Astrocyte of the hippocampus (primary cell): ENCODE data around the gene GNAZ.

Source experiments
- DNase-seq: peaks from one replicate; pipeline ENCODE4 v3.0.0; 2011; ENCODE audit warnings: low read depth, low spot score

Gene GNAZ

GRCh38 chr22:23076896-23077572 lies 6.7 kb downstream of the GNAZ start:
- no peak for DNase-seq

DNA sequence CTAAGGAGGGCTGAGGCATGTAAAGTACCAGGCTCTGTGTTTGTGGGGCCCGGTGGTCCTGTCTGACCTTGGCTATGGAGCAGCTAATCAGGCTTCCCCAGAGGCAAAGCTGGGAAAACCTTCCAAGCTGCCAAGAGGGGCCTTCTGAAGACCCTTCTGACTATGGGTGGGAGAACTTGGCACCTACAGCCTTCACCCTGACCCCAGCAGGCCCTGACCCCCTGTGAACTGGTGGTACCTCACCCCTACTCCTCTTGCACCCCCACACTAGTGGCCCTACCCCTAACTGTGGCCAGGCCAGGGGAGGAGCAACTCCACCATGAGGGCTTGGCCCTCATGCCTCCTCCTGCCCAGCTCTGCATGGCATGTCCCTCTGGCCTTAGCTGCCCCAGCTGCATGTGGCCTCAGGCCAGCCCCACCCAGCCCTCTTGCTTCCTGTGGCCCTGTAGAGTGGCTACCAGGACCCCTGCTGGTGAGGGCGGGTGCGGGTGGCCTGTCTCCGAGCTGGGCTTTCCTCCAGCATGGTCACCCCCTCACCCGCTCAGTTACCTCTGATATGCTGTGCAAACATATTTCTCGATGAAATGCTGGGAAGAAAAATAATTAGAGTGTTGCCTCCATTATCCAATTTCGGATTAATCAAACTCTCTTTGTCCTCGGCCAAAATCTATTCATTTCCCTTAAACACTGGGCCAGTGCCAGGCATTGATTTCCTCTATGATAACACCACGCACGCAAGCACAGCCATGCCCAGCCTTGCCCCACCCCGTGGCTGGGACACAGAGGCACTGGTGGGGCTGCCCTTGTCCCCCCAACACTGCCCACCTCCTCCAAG lies 7.5 kb downstream of the GNAZ start:
- DNase-seq, result no peak

DNA sequence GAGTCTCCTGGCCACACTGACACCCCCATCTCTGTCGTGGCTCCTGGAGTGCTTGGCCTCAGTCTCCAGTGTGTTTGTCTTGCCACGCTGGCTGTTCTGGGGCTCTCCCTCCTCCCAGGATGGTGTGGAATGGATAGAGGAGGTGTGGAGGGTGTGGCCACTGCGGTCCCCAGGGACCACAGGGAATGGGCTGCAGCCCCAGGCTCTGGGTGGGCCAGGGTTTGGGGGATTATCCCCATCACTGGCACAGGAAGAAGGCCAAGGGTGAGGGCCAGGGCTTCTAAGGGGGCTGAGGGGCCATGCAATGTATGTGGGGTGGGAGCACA lies 8.1 kb downstream of the GNAZ start:
- DNase-seq, result no peak

- DNase-seq, result no peak
Observed at GRCh38 chr22:23079240-23079768, 9.0 kb downstream of the GNAZ start.

DNA sequence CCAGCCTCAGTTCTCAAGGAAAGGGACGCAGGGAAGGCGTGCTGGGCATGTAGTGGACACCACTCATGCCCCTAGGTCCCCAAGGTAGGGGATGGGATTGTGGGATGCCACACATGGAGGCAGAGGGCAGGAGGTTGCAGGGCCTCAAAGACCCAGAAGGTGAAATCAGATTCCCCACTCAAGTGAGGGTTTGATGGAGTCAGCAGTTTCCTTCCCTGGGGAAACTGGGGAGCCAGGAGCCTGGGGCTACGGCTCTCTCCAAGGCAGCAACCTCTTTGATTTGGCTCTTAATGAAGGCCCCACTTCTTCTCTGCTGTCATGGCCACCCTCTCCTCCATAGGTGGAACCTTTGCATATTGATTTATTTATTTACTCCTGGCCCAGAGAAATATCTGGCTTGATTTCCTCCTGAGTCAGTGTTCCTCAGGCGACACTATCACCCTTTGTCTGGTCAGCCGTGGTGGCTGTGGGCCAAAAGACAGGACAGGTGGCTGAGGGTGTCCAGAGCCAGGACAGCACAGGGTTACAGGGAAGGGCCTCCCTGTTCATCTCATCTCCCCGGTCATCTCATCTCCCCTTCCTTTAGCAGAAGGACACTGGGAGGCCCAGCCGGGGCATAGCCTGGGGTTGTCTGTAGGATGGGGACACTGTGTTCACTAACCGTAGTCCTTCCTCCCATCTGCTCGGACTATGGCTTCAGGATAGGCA lies 9.6 kb downstream of the GNAZ start:
- DNase-seq, result no peak

DNA sequence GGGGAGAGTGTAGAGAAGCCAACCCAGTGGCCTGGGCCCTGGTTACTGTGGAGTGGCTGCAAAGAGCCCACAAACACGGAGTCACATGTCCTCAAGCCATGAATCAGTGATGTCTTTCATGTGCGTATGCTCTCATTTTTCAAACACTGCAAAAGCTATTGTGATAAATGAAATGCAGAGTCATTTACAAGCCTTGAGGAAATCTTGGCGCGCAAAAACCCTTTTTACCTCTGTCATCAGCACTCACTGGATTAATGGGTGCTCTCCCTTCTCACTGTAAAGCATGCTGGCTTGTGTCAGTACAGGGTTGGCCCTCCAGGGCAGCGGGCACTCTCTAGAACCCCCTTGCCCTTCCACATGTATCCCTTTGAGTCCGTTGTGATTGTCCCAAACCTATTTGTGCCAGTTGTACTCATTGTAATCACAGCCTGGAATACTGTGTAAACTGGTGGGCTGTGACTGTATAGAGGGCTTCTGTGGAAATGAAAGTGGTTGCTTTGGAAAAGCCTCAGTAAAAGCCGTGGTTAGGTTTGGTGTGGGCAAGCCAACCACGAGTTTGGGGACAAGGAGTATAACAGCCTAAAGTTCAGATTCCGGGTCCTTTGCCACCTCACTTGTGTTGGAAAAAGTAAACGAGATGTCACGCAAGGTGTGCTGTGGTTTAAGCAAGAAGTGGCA lies 10.4 kb downstream of the GNAZ start:
- DNase-seq, result no peak

GRCh38 chr22:23082534-23083314 lies 12.4 kb downstream of the GNAZ start:
- no peak for DNase-seq

DNA sequence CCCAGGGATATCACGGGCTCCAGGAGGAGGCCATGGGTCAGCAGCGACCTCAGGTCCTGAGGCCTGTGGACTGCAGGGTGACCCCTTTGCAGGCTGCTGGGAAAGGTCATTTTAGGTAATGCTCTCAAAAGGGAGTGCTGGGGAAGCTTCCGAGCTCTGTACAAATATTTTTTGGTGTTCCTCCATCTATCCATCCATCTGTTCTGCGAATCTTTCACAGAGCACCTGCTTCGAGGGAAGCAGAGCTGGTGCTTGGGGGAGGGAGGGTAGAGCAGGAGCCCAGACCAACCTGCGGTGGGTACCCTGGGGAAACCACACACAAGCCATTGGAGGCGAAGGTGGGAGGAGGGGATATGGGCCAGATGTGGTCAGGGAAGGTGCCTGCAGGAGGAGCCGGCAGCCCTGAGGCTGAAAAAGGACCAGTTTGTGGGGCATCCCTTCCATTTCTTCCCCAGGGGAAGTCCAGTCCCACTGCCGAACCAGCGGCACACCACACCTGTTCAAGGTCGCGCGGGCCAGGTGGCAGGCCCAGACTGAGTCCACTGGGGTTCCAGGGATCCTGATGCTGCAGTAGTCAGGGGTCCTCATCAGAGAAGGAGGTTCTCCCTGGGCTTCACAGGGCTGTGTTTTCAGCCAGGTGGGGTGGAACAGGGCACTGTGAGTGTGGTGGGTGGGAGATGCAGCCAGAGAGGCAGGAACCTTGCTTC lies 13.1 kb downstream of the GNAZ start:
- DNase-seq, result no peak

DNA sequence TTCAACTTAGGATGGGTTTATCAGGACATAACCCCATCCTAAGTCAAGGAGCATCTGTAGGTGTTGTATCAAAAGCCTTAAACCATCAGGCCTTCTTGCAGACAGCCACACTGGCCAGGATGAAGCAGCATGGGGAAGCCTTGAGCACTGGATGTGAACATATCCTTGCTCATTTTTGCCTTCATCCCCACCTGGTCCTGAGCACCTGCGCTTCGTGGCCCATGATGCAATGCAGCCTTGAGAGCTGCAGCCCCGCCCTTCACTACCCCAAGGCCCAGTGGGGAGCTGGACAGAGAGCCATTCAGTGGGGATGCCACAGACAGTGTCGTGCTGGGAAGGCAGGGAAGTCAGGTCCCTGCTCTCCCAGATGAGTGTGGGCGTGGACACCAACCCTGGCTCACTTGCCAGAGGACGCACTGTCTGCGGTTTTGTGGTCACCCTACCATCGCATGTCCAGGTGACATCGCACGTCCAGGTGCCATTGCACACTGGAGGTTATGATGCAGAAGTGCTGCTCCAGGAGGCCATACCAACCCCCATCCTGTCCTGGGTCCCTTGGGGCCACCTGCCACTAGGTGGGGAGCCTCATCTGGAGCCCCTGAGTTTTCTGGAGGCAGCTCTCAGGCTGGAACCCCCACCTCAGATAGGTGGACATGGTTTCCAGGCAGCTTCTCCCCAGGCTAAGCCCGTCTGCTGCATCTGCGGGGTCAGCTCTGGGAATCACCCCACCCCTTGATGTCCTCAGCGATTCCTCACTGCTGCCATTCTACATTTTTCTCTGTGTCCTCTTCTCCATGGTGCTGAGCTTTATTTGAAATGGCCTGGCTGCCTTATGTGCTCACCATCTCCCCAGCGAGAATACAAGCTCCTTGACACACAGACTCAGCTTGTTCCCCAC lies 14.4 kb downstream of the GNAZ start:
- no peak for DNase-seq

GRCh38 chr22:23085351-23085671 lies 15.0 kb downstream of the GNAZ start:
- no peak for DNase-seq

DNA sequence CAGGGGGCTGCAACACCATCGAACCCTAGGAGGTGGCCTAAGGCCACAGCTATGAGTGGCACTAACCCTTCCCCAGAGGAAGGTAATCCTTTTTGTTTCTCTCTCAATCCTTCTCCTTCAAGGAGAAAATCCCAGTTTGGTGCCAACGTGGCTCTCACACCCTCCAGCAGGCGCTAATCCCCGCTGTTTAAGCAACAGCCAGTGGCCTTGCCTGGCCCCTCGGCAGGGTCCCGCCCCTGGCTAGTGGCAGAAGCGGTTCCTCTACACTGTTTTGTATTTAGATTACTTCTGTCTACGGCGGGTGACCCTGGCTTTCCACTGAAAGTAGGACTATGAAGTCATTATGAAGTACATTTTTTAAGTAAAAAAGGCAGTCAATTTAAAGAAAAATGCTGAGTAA lies 15.5 kb downstream of the GNAZ start:
- DNase-seq, result no peak

DNA sequence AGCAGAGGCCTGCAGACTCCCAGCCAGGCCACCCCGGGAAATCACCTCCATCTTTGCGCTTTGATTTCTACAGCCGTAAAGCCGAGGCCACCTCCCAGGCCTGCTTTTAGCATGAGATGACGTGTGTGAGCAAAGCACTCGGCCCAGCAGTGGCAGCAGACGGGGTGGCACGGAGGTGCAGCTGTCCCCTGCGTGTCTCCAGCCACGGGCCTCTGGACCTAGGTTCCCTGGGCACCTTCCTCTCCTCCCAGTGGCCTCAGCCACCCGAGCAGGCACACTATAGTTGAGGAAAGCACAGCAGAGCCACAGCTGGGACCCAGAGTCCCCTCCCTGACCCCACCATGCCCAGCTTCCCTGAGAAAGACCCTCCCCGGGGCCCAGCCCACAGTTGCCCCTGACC lies 15.9 kb downstream of the GNAZ start:
- DNase-seq, result no peak

DNA sequence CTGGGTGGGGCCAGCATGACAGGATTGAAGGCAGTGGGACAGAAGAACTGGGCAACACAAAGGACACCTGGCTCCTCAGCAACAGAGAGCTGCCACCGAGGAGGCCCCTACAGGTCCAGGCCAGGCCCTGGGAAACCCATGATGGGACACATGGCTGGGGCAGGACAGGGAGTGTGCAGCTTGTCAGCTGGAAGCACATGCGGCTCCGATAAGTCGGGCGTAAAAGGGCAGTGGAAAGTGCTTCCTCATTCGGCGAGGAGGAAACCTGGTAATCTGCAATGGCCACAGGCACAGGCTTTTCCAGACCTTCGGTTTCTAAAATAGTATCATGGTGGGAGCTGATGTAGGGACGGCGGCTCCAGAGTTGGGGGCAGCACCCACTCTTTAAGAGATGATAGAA lies 16.5 kb downstream of the GNAZ start:
- no peak for DNase-seq

- peak; percentile 41 for DNase-seq
Observed at GRCh38 chr22:23088199-23088604, 17.9 kb downstream of the GNAZ start.

DNA sequence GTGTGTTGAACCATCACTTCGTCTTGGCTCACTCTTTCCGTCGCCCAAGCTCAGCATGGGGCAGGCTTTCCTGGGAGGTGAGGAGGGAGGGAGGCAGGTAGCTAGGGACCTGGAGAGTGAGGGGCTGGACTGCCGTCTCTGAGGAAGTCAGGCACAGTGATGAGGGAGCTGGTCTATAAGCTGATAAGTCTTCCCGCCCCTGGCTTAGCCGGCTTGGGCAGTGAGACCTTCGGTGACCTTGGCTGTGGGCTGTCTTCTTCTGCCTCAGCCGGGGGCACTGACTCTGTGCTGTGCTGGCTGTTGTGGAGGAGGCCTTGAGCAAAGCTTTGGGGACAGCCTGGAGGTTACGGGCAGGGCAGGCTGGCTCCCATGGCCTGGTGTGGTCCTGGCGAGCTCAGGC lies 18.7 kb downstream of the GNAZ start:
- no peak for DNase-seq

DNA sequence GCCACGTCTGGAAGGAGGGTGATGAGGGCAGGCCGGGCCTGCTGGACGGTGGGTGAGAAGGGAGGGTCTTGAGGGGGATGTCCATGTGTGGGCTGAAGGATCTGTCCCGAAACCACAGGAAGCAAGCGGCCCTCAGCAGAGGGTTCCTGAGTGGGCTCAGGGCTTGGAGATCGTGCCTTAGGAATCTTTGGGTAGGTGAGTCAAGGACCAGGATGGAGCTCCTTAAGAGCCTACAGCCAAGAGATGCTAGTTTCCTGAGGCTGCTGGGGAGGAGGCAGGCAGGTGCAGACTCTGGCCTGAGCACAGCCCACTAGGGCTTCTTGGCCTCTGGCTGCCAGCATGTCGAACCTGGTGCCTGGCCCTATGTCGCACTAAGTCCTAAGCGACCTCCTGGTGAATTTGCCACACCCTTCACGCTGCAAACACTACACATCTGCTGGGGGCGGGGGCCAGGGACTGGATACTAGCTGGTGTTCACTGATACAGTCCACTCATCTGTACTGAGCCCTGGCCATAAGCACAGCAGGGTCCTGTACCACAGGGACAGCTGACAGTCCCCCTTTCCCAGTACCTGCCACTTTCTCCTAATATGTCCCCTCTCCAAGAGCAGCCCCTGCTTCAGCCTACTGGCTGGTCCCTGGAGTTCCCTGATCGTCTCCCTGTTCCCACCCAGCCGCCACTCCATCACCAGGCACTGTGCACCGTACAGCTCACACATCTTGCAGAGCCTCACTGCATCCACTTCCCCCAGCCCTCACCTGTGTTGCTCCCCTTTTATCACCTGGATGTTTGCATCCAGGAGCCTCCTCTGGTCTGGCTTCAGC lies 19.5 kb downstream of the GNAZ start:
- DNase-seq, result no peak

GRCh38 chr22:23090457-23090835 lies 20.1 kb downstream of the GNAZ start:
- DNase-seq, result no peak

GRCh38 chr22:23091760-23092159 lies 21.4 kb downstream of the GNAZ start:
- DNase-seq, result no peak
